ENCODE data around the gene UCHL3. TPM values are rescaled to one million over a fixed set of nuclear protein-coding genes. Genes with fewer than 3 reads are reported as not detected.

UCHL3 gene
- total and polyA plus RNA-seq, 2 of the 8 experiments (the other 6 are each of a cell fraction or from before 2014, with no cell fraction given), result 33.0 to 61.1 TPM

DNA sequence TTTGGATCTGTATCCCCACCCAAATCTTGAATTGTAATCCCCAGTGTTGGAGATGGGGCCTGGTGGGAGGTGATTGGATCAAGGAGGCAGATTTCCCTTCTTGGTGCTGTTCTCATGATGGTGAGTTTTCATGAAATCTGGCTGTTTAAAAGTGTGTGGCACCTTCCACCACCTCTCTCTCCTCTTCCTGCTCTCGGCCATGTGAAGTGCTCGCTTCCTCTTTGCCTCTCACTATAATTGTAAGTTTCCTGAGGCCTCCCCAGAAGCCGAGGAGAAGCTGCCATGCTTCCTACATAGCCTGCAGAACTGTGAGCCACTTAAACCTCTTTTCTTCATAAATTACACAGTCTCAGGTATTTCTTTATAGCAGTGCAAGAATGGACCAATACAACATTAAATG lies 27.6 kb upstream of the UCHL3 start:
- Histone ChIP-seq H3K9me3 (ENCODE audit: insufficient read depth in 2 of 2, low read depth in 1 of 2, low read length in 1 of 2) (peaks cover 9 to 18% of the 10 kb centered on the region in 2 experiments), H2BK5ac (ENCODE audit: low read depth, low read length) (no peak overlapping the region), H3K36me3 (ENCODE audit: control insufficient read depth in 2 of 4, insufficient read depth in 4 of 4, low read length in 3 of 4) (peaks cover 0 to 5% (median 0%) of the 10 kb centered on the region in 4 experiments; a peak in 2 of 8 replicates), H3K23me2 (ENCODE audit: low read depth, low read length) (no peaks in the 10 kb centered on the region), H3K4me3 (ENCODE audit: extremely low read depth in 1 of 4, insufficient read depth in 2 of 4, low read depth in 3 of 4, low read length in 4 of 4) (no peak overlapping the region), H3K79me2 (ENCODE audit: control insufficient read depth in 1 of 2, insufficient read depth in 2 of 2, low read length in 2 of 2) (no peaks in the 10 kb centered on the region), H3K23ac (ENCODE audit: insufficient read length) (no peak overlapping the region), H2BK20ac (ENCODE audit: low read length) (no peak overlapping the region), H3K4ac (replicated peaks; ENCODE audit: insufficient read length, low read depth, low read length) (no peak overlapping the region), H2BK15ac (ENCODE audit: low read length) (no peak overlapping the region), H4K8ac (ENCODE audit: extremely low read depth, insufficient read depth, low read length) (no peak overlapping the region), H3K27me3 (replicated peaks in 1 of 4; ENCODE audit: control insufficient read depth in 3 of 4, extremely low read depth in 1 of 4, insufficient read depth in 3 of 4, low read length in 3 of 4) (no peaks in the 10 kb centered on the region), H2AFZ (ENCODE audit: low read length) (no peak overlapping the region), H3K4me2 (ENCODE audit: insufficient read depth in 1 of 2, low read depth in 2 of 2, low read length in 2 of 2) (no peak overlapping the region), H4K20me1 (replicated peaks in 1 of 2; ENCODE audit: control insufficient read depth in 1 of 2, insufficient read depth in 2 of 2, low read length in 2 of 2) (no peaks in the 10 kb centered on the region), H4K5ac (ENCODE audit: insufficient read length, low read depth, low read length) (no peak overlapping the region), H3K79me1 (ENCODE audit: low read depth, low read length) (no peaks in the 10 kb centered on the region), H3K56ac (replicated peaks; ENCODE audit: insufficient read length, low read depth, low read length) (no peak overlapping the region), H2BK12ac (ENCODE audit: low read depth, low read length) (no peak overlapping the region), H3K4me1 (replicated peaks in 1 of 4; ENCODE audit: control insufficient read depth in 3 of 4, insufficient read depth in 4 of 4, low read length in 3 of 4) (no peaks in the 10 kb centered on the region), H3K27ac (ENCODE audit: low read depth, low read length) (no peak overlapping the region), H3K9ac (replicated peaks in 1 of 4; ENCODE audit: extremely low read depth in 1 of 4, low read depth in 3 of 4, low read length in 3 of 4) (no peak overlapping the region), H3K18ac (ENCODE audit: extremely low read depth, low read length) (no peak overlapping the region), H2BK120ac (replicated peaks; ENCODE audit: low read depth, low read length) (no peak overlapping the region), H2AK5ac (ENCODE audit: low read depth, low read length) (no peak overlapping the region), H3K14ac (ENCODE audit: insufficient read length) (no peak overlapping the region), H4K91ac (replicated peaks; ENCODE audit: insufficient read length, low read length) (no peak overlapping the region)
- DNase-seq (ENCODE audit: low read depth in 1 of 2, low spot score in 2 of 2) (no peak), FAIRE-seq (no peak)
- WGBS, 2 experiments (ENCODE audit: extremely low coverage in 1 of 2, insufficient coverage in 1 of 2, insufficient read length in 1 of 2, insufficient replicate concordance in 2 of 2, low coverage in 1 of 2, low lambda C conversion rate in 2 of 2, missing lambda C conversion rate in 1 of 2), result 94% methylated on average over 3 of the region's 3 CpGs; no CpG with 5 or more reads in 1 of the 2 experiments
- ChIA-PET POLR2A (ENCODE audit: partially characterized antibody) (interaction anchor here (0.6 kb wide), 1 partner anchor 89 kb away, joined by 3 read pairs; no protein-coding TSS in a partner anchor), CTCF (ENCODE audit: partially characterized antibody) (interaction anchor here (1.4 to 2.1 kb wide), 2 partner anchors 29 to 37 kb away, joined by 4 to 5 read pairs; no protein-coding TSS in a partner anchor)
- TF ChIP-seq CEBPB (IDR thresholded peaks at IDR 0.05; ENCODE audit: low read depth, low read length) (no peak), CBX8 (IDR thresholded peaks at IDR 0.05; ENCODE audit: borderline replicate concordance, low read depth, low read length) (no peak), EGR1 (IDR thresholded peaks at IDR 0.05; ENCODE audit: borderline replicate concordance, low read depth, low read length) (no peak), SUZ12 (IDR thresholded peaks at IDR 0.05; ENCODE audit: low read length) (no peak), SP1 (IDR thresholded peaks at IDR 0.05; ENCODE audit: low read depth, low read length) (no peak), USF2 (IDR thresholded peaks at IDR 0.05; ENCODE audit: low read length) (no peak), SRF (IDR thresholded peaks at IDR 0.05; ENCODE audit: low read depth, low read length) (no peak), SIN3A (conservative IDR thresholded peaks at IDR 0.05 in 1 of 2, IDR thresholded peaks at IDR 0.05 in 1 of 2; ENCODE audit: low read depth in 1 of 2, low read length in 2 of 2) (no peak), RAD21 (IDR thresholded peaks at IDR 0.05 in 1 of 2, conservative IDR thresholded peaks at IDR 0.05 in 1 of 2; ENCODE audit: low read depth in 2 of 2, low read length in 2 of 2) (no peak), NANOG (IDR thresholded peaks at IDR 0.05; ENCODE audit: insufficient read depth, low read depth, low read length, poor library complexity, severe bottlenecking) (no peak), YY1 (IDR thresholded peaks at IDR 0.05; ENCODE audit: low read depth, low read length) (no peak)
- TF ChIP-seq, protein P1, sequence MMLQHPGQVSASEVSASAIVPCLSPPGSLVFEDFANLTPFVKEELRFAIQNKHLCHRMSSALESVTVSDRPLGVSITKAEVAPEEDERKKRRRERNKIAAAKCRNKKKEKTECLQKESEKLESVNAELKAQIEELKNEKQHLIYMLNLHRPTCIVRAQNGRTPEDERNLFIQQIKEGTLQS (IDR thresholded peaks at IDR 0.05; ENCODE audit: insufficient read depth, low read depth, low read length), result no peak

Measured in H1 (cell line).